Measurements from ENCODE around the gene DGCR8.

The DGCR8 gene

DNA sequence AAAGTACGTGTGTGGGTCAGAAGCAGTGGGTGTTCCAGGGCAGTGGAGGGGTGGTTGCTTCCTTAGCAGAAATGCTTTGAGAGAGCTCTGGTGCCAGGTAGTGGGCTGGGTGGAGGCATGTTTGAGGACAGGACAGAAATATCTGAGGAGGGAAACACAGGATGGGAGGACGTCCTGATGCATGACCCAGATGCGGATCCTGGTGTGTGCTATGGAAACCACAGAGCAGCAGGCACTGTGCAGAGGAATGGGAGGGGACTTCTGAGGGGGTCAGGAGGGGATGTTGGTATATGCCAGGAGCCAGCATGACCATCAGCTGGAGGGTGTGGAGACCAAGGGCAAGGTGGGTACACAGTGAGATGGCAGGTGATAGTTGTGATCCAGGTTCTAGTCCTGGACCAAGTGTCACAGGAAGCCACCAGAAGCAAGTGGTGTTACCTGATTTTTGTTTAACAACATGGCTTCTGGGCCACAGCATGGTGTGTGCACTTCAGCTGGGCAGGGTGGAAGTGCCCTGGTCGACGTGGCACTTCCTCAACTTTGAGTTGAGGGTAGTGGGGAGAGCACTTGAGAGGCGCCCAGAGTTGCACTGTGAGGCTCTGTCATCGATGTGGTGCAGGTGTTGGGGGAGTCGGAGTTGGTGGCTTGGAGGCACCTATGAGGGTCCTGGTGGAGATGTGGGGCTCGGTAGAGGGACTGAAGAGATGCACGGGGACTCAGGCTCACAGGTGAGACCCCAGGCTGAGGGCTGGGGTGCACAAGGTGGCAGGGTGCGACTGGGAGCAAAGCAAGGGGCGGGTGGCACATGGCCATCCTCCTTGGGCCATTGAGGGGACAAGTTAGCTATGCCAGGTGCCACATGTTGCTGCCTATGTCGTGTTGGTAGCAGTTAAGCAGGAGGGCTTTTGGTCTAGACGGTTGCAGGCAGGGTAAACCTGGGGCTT lies 7.5 kb downstream of the DGCR8 start:
- H3K36me3 Mint-ChIP-seq (ENCODE audit: low read depth): peaks cover 62% of the 10 kb centered on the region

GRCh38 chr22:20088263-20088648 lies 8.2 kb downstream of the DGCR8 start:
- H3K4me1 Mint-ChIP-seq: peaks cover 57% of the 10 kb centered on the region
- no peaks in the 10 kb centered on the region for H3K27me3 Mint-ChIP-seq
- no peak for DNase-seq
- no peak overlapping the region for H3K27ac Mint-ChIP-seq
- no peaks in the 10 kb centered on the region for H3K9me3 Mint-ChIP-seq
- ATAC-seq: no peak
- H3K36me3 Mint-ChIP-seq (ENCODE audit: low read depth): peaks cover 63% of the 10 kb centered on the region
- no peak overlapping the region for H3K4me3 Mint-ChIP-seq

More for the DNA sequence above, 7.5 kb downstream of the DGCR8 start:
- Mint-ChIP-seq H3K4me1 (peaks cover 58% of the 10 kb centered on the region), H3K4me3 (no peak overlapping the region), H3K9me3 (no peaks in the 10 kb centered on the region), H3K27me3 (no peaks in the 10 kb centered on the region), H3K27ac (no peak overlapping the region)
- DNase-seq (no peak), ATAC-seq (no peak)

DNA sequence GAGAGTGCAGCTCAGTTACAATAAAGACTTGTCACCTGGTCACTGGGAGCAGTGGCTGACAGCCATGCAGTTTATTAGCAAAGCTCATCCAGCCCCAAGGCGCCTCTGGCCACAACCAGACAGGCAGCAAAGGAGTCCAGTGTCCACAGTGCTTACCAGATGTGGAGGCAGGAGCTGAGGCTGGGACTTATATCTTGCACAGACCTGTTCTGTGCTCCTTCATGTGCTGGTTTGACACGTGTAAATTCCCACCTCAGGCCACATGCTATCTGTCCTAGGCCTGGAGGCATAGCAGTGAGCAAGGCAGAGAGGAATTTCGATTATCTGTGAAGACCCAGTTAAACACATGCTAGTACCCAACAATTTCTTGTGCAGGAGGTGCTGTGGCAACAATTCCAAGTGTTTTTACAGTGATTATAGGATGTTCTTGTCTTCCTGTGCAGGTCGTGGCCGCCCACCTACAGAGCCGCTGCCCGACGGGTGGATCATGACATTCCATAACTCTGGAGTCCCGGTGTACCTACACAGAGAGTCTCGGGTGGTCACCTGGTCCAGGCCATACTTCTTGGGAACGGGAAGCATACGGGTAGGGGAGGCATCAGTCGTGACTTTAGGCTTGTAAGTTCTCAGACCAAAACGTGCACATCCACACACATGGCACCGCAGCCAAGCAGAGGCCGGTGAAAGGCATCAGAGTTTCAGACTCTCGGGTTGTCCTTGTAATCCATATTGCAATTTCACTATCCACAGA lies 9.4 kb downstream of the DGCR8 start:
- no peak for ATAC-seq
- H3K9me3 Mint-ChIP-seq: no peaks in the 10 kb centered on the region
- H3K36me3 Mint-ChIP-seq (ENCODE audit: low read depth): peaks cover 73% of the 10 kb centered on the region
- no peak overlapping the region for H3K27ac Mint-ChIP-seq
- DNase-seq: no peak
- H3K4me3 Mint-ChIP-seq: no peak overlapping the region
- no peaks in the 10 kb centered on the region for H3K27me3 Mint-ChIP-seq
- H3K4me1 Mint-ChIP-seq: peaks cover 51% of the 10 kb centered on the region

DNA sequence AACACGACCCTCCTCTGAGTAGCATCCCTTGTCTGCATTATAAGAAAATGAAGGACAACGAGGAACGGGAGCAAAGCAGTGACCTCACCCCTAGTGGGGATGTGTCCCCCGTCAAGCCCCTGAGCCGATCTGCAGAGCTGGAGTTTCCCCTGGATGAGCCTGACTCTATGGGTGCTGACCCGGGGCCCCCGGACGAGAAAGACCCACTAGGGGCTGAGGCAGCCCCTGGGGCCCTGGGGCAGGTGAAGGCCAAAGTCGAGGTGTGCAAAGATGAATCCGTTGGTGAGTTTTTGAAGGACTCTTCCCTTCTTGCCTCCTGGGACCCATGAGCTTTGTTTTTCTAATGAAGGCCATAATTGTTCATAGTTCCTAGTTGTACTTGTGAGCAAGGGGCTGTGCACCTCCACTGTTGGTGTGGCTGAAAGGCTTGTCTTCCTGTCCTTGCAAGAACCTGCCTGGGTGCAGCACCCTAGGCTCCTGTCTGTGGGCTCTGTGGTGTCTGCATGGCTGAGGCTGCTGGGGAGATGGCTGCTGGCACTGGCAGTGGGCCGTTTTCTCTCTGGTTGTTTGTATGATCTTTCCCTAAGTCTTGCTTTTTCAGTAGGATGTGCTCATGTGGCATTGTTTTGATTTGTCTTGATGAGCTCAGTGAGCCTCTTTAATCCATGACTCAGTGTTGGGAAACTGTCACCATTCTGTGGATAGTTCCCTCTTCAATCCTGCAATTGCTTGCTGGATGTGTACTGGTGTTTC lies 10.1 kb downstream of the DGCR8 start:
- DNase-seq: no peak
- no peak for ATAC-seq
- H3K9me3 Mint-ChIP-seq: no peaks in the 10 kb centered on the region
- peaks cover 79% of the 10 kb centered on the region for H3K36me3 Mint-ChIP-seq (ENCODE audit: low read depth)
- no peak overlapping the region for H3K4me3 Mint-ChIP-seq
- no peak overlapping the region for H3K27ac Mint-ChIP-seq
- H3K27me3 Mint-ChIP-seq: no peaks in the 10 kb centered on the region
- H3K4me1 Mint-ChIP-seq: peaks cover 51% of the 10 kb centered on the region

DNA sequence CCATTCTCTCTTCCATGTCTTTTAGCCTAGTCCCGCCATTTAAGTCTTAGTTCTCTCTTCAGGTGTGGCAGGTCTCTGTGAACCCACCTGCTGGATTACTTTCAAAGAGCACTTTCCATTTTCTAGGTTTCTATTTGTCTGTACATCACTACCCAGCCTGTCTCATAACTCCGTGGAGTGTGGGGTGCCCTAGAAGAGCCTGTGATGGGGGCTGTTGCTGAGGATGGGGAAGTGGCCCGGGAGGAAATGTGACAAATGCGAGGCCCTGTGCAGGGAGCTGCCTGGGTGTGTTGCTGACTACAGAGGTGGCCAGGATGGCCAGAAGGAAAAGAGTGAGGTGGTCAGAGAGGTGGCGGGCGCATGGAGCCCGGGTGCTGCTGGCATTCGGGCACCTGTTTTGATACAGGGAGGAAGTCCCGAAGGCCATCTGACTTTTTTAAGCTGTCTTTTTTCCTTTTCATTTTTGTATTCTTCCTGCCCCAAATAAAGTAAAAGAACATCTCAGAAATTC lies 10.7 kb downstream of the DGCR8 start:
- ATAC-seq (no peak), DNase-seq (no peak)
- Mint-ChIP-seq H3K4me1 (peaks cover 53% of the 10 kb centered on the region), H3K9me3 (no peaks in the 10 kb centered on the region), H3K36me3 (ENCODE audit: low read depth) (peaks cover 79% of the 10 kb centered on the region), H3K27me3 (no peaks in the 10 kb centered on the region), H3K27ac (no peak overlapping the region), H3K4me3 (no peak overlapping the region)

DNA sequence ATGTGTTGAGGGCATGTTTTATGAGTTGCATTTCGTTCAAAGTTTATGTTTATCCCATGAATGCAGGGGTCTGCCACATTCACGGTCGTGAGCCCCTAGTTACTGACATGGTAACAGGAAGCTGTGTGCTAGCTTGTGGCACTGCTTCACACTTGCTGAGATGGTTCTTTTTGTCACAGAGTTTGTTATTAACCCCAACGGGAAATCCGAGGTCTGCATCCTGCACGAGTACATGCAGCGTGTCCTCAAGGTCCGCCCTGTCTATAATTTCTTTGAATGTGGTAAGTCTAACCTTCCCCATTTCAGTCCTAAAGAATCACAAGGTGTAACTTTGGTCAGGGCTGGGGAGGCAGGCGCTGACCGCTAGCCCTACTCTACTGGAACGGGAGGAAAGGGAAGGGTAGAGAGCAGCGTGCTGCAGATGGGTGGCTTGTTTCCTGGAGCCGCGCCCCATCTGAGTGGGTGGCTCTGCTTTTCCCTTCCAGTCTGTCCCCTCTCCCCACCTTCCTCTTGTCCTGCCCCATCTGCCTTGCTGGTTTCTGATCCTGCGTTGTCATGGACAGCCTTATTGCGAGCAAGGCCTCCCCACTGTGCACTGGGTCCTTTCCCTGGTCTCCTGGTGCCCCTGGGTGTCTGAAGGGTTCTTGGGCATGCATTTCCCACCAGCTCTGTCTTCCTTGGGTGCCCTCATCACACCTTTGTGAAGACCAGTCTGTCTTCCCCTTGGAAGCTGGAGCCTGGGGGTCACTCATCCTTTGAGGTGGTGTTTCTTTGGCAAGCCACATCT lies 11.8 kb downstream of the DGCR8 start:
- no peak overlapping the region for H3K27ac Mint-ChIP-seq
- peaks cover 79% of the 10 kb centered on the region for H3K36me3 Mint-ChIP-seq (ENCODE audit: low read depth)
- H3K4me1 Mint-ChIP-seq: peaks cover 56% of the 10 kb centered on the region
- no peaks in the 10 kb centered on the region for H3K27me3 Mint-ChIP-seq
- no peak for ATAC-seq
- H3K9me3 Mint-ChIP-seq: no peaks in the 10 kb centered on the region
- no peak for DNase-seq
- no peak overlapping the region for H3K4me3 Mint-ChIP-seq

DNA sequence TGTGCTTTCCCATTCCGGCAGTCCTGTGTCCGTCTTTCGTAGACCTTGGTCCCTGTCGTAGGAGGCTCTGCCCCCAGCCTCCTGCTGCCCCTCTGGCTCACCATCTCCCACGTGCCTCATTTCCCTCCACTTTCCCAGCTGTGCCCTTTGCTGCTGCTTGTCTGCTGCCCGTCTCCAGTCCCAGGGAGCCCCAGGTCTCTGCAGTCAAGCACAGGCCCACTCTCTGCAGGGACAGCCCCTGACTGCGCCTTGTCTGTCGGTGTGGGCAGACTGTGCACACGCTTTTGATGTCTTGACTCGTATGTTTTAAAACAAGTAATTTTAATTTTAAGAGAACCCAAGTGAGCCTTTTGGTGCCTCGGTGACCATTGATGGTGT lies 12.4 kb downstream of the DGCR8 start:
- Mint-ChIP-seq H3K27ac (no peak overlapping the region), H3K36me3 (ENCODE audit: low read depth) (peaks cover 79% of the 10 kb centered on the region), H3K27me3 (no peaks in the 10 kb centered on the region), H3K4me3 (peak overlapping the region; percentile 17), H3K9me3 (no peaks in the 10 kb centered on the region), H3K4me1 (peaks cover 58% of the 10 kb centered on the region)
- peak; percentile 46 for ATAC-seq
- no peak for DNase-seq

DNA sequence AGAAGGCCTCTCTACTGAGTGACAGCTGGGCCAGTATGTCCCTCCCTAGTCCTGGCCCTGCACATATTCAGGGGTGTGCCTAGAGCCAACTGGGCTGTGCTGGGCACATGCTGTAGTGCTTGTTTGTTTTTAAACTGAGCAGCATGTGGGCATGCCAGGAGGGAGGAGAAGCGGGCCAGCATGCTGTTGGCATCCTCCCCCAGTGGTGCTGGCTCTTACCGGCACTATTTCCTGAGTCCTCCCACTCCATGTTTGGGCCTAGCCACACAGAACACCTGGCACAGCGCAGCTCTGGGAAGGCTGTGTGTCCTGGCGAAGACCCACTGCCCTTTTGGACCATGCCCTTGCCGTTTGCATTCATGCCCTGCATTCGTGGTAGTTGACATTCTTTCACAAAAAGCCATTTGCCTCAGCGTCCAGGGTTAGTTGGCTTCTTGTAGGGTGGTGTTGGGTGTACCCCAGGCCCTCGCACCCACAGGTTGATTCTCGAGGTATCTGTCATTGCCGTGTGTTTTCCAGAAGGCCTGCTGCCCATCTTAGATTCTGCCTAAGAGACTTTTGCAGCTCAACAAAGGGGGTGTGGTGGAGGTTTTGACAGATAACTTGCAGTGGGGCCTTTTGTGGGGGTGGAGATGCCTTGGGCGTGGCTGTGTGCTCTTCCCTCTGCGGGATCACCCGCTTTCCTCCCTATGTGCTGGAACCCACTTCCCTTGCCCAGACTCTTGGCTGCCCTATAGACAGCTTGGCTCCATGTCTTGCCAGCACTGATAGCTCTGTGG lies 13.6 kb downstream of the DGCR8 start:
- no peaks in the 10 kb centered on the region for H3K27me3 Mint-ChIP-seq
- peaks cover 61% of the 10 kb centered on the region for H3K4me1 Mint-ChIP-seq
- ATAC-seq (no peak), DNase-seq (no peak)
- H3K4me3 Mint-ChIP-seq: no peak overlapping the region
- H3K36me3 Mint-ChIP-seq (ENCODE audit: low read depth): peaks cover 79% of the 10 kb centered on the region
- no peaks in the 10 kb centered on the region for H3K9me3 Mint-ChIP-seq
- H3K27ac Mint-ChIP-seq: no peak overlapping the region

DNA sequence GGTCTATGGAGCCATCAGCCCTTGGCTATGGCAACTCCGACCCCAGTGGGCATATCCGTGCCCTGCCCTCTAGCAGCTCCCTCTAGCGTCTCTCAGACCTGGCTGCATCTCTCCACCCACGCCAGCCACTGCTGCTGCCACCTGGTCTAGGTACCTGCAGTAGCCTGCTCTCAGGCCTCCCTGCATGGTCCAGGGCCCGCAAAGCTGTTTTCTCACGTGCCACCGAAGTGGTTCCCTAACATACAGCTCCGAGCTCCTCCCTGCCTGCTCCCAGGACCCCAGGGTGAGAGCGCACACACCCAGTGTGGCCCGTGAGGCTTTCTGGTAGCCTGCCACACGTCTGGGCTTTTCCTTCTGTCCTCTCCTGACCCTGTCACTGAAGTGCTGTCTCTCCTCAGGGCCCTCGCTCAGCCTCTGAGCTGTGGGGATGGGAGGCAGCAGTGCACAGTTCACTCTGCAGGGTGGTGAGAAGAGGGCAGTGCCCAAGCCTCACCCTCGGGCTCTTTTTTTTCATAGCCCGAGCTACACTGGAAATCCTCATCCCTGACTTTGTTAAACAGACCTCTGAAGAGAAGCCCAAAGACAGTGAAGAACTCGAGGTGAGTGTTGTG lies 14.3 kb downstream of the DGCR8 start:
- H3K4me1 Mint-ChIP-seq: peaks cover 68% of the 10 kb centered on the region
- DNase-seq (no peak), ATAC-seq (no peak)
- H3K36me3 Mint-ChIP-seq (ENCODE audit: low read depth): peaks cover 81% of the 10 kb centered on the region
- H3K4me3 Mint-ChIP-seq: no peak overlapping the region
- H3K9me3 Mint-ChIP-seq: no peaks in the 10 kb centered on the region
- no peak overlapping the region for H3K27ac Mint-ChIP-seq
- H3K27me3 Mint-ChIP-seq: no peaks in the 10 kb centered on the region

GRCh38 chr22:20095521-20095920 lies 15.5 kb downstream of the DGCR8 start:
- H3K4me1 Mint-ChIP-seq: peaks cover 78% of the 10 kb centered on the region
- H3K4me3 Mint-ChIP-seq: peak overlapping the region; percentile 25
- H3K36me3 Mint-ChIP-seq (ENCODE audit: low read depth): peaks cover 81% of the 10 kb centered on the region
- ATAC-seq (no peak), DNase-seq (no peak)
- H3K9me3 Mint-ChIP-seq: no peaks in the 10 kb centered on the region
- H3K27ac Mint-ChIP-seq: peak overlapping the region; percentile 70
- no peaks in the 10 kb centered on the region for H3K27me3 Mint-ChIP-seq

DNA sequence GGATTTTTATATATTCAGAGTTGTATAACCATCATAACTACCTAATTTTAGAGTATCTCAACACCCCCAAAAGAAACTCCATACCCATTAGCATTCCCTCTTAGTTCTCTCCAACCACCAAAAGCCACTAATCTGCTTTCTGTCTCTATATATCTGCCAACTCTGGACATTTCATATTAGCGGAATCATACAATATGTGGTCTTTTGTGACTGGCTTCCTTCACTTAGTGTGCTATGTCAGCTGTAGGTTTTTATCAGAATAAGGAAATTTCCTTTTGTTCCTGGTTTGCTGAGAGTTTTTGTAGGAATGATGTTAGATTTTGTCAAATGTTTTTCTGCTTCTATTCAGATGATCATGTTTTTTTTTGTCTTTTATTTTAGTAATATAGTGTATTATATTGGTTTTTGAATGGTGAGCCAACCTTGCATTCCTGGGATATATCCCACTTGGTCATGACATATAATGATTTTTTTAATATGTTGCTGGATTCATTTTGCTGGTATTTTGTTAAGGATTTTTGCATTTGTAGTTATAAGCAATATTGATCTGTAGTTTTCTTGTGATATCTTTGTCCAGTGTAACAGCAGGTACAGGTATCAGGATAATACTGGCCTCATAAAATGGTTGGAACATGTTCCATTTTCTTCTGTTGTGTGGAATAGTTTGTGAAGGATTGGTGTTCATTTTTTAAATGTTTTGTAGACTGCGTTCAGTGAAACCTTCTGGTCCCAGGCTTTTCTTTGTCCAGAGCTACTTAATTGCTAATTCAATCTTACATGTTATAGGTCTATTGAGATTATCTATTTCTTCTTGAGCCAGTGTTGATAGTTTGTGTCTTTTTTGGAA lies 16.8 kb downstream of the DGCR8 start:
- no peak for DNase-seq
- no peak overlapping the region for H3K4me3 Mint-ChIP-seq
- peaks cover 78% of the 10 kb centered on the region for H3K4me1 Mint-ChIP-seq
- H3K9me3 Mint-ChIP-seq: no peaks in the 10 kb centered on the region
- H3K27ac Mint-ChIP-seq: peak overlapping the region; percentile 10
- H3K36me3 Mint-ChIP-seq (ENCODE audit: low read depth): peaks cover 76% of the 10 kb centered on the region
- ATAC-seq: no peak
- no peaks in the 10 kb centered on the region for H3K27me3 Mint-ChIP-seq

DNA sequence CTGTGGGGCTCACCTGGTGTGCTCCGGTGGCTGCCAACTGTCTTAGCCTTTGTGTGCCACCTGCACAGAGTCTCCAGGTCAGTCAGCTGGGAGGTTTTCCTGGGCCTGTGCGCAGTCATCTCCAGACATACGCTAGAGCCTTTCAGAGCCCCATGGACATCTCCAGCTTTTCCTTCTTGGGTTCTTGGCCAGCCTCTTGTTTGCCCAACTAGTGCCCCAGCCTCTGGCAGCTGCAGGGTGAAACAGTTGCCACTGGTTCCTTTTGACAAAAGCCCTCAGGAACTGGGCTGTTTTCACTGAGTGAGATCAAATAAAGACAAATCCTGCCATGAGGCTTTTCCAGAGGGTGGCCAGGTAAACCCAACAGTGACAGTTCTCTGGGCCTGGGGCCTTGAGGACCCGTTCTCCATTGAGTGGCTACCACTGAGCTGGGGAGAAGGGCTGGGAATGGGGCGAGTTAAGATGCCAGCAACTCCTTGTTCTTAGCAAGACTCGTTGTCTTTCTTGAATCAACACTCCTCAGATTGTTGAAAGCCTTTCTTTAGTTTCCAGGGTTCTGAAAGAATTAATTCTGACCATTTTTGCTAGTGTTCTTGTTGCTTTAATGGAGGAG lies 19.2 kb downstream of the DGCR8 start:
- DNase-seq: no peak
- no peaks in the 10 kb centered on the region for H3K27me3 Mint-ChIP-seq
- no peak for ATAC-seq
- peaks cover 71% of the 10 kb centered on the region for H3K4me1 Mint-ChIP-seq
- H3K9me3 Mint-ChIP-seq: no peaks in the 10 kb centered on the region
- H3K4me3 Mint-ChIP-seq: no peak overlapping the region
- H3K36me3 Mint-ChIP-seq (ENCODE audit: low read depth): peaks cover 76% of the 10 kb centered on the region
- peak overlapping the region; percentile 95 for H3K27ac Mint-ChIP-seq

Data from activated naive CD8-positive, alpha-beta T cell treated with anti-CD3 and anti-CD28 coated beads, Interleukin-2, amount 50 U/mL, for 24 hours (primary cell).